Adipocyte (in vitro differentiated cells): Measurements from ENCODE around the gene INSRR.

Source experiments
- DNase-seq: peaks from one replicate; pipeline ENCODE4 v3.0.0-alpha.2; 2015; ENCODE audit warnings: low read depth
- H3K27me3 ChIP-seq: replicated peaks from 2 replicates; pipeline ENCODE4 v1.7.0; 2013; ENCODE audit warnings: mild to moderate bottlenecking, low read length, moderate library complexity; ENCODE audit not compliant: control insufficient read depth, insufficient read depth
- H3K36me3 ChIP-seq: 2 replicates; pipeline ENCODE4 v1.7.0; 2013; ENCODE audit warnings: low read length, mild to moderate bottlenecking, moderate library complexity; ENCODE audit not compliant: control insufficient read depth, insufficient read depth, severe bottlenecking
- H3K4me1 ChIP-seq: 2 replicates; pipeline ENCODE4 v1.7.0; 2013; ENCODE audit warnings: mild to moderate bottlenecking, low read length, moderate library complexity; ENCODE audit not compliant: control insufficient read depth, insufficient read depth
- H3K4me3 ChIP-seq: 2 replicates; pipeline ENCODE4 v1.7.0; 2013; ENCODE audit warnings: mild to moderate bottlenecking, low read length, moderate library complexity
- H3K9ac ChIP-seq: 2 replicates; pipeline ENCODE4 v1.7.0; 2013; ENCODE audit warnings: mild to moderate bottlenecking, low read length, moderate library complexity
- H3K9me3 ChIP-seq: 2 replicates; pipeline ENCODE4 v1.7.0; 2013; ENCODE audit warnings: mild to moderate bottlenecking, low read length, moderate library complexity; ENCODE audit not compliant: control insufficient read depth

INSRR gene

GRCh38 chr1:156892190-156893047 is 33.5 kb upstream of the INSRR start:
- Histone ChIP-seq H3K4me3 (peak overlapping the region; percentile 49), H3K36me3 (no peaks in the 10 kb centered on the region), H3K4me1 (peaks cover 49% of the 10 kb centered on the region), H3K9ac (peak overlapping the region; percentile 73), H3K27me3 (peaks cover 4% of the 10 kb centered on the region), H3K9me3 (no peaks in the 10 kb centered on the region)
- peak; percentile 97 for DNase-seq

- DNase-seq = peak; percentile 95
- peaks cover 31% of the 10 kb centered on the region for H3K4me1 ChIP-seq
- H3K9me3 ChIP-seq = no peaks in the 10 kb centered on the region
- H3K36me3 ChIP-seq = no peaks in the 10 kb centered on the region
- H3K27me3 ChIP-seq = peaks cover 4% of the 10 kb centered on the region
- no peak overlapping the region for H3K9ac ChIP-seq
- no peak overlapping the region for H3K4me3 ChIP-seq
Observed at GRCh38 chr1:156889802-156890580, 31.1 kb upstream of the INSRR start.

- Histone ChIP-seq H3K9ac (no peak overlapping the region), H3K4me3 (no peak overlapping the region), H3K27me3 (peaks cover 12% of the 10 kb centered on the region), H3K36me3 (no peaks in the 10 kb centered on the region), H3K9me3 (no peaks in the 10 kb centered on the region), H3K4me1 (peaks cover 18% of the 10 kb centered on the region)
- DNase-seq = no peak
Observed at GRCh38 chr1:156887734-156888133, 28.8 kb upstream of the INSRR start.

- Histone ChIP-seq H3K4me3 (no peak overlapping the region), H3K9ac (no peak overlapping the region), H3K36me3 (no peaks in the 10 kb centered on the region), H3K4me1 (peaks cover 14% of the 10 kb centered on the region), H3K27me3 (peaks cover 16% of the 10 kb centered on the region), H3K9me3 (no peaks in the 10 kb centered on the region)
- no peak for DNase-seq
Observed at GRCh38 chr1:156887317-156887716, 28.4 kb upstream of the INSRR start.

GRCh38 chr1:156886583-156887281 is 27.8 kb upstream of the INSRR start:
- Histone ChIP-seq H3K9me3 (no peaks in the 10 kb centered on the region), H3K36me3 (no peaks in the 10 kb centered on the region), H3K4me3 (no peak overlapping the region), H3K27me3 (peaks cover 22% of the 10 kb centered on the region), H3K4me1 (peaks cover 10% of the 10 kb centered on the region), H3K9ac (no peak overlapping the region)
- no peak for DNase-seq

- Histone ChIP-seq H3K9me3 (no peaks in the 10 kb centered on the region), H3K4me1 (peaks cover 10% of the 10 kb centered on the region), H3K36me3 (no peaks in the 10 kb centered on the region), H3K4me3 (no peak overlapping the region), H3K27me3 (peaks cover 30% of the 10 kb centered on the region), H3K9ac (no peak overlapping the region)
- DNase-seq = no peak
Observed at GRCh38 chr1:156885880-156886355, 27.0 kb upstream of the INSRR start.

- Histone ChIP-seq H3K27me3 (peaks cover 36% of the 10 kb centered on the region), H3K4me3 (no peak overlapping the region), H3K36me3 (no peaks in the 10 kb centered on the region), H3K9ac (no peak overlapping the region), H3K4me1 (peaks cover 10% of the 10 kb centered on the region), H3K9me3 (no peaks in the 10 kb centered on the region)
- peak; percentile 16 for DNase-seq
Observed at GRCh38 chr1:156885314-156885713, 26.4 kb upstream of the INSRR start.

- H3K4me1 ChIP-seq = peaks cover 10% of the 10 kb centered on the region
- H3K9ac ChIP-seq = no peak overlapping the region
- no peaks in the 10 kb centered on the region for H3K9me3 ChIP-seq
- H3K36me3 ChIP-seq = no peaks in the 10 kb centered on the region
- H3K27me3 ChIP-seq = peaks cover 38% of the 10 kb centered on the region
- no peak overlapping the region for H3K4me3 ChIP-seq
- no peak for DNase-seq
Observed at GRCh38 chr1:156884560-156885184, 25.8 kb upstream of the INSRR start.

GRCh38 chr1:156883919-156884318 is 25.0 kb upstream of the INSRR start:
- Histone ChIP-seq H3K4me3 (no peak overlapping the region), H3K27me3 (peaks cover 43% of the 10 kb centered on the region), H3K4me1 (peaks cover 10% of the 10 kb centered on the region), H3K9ac (no peak overlapping the region), H3K9me3 (no peaks in the 10 kb centered on the region), H3K36me3 (no peaks in the 10 kb centered on the region)
- DNase-seq = no peak

GRCh38 chr1:156882543-156882942 is 23.6 kb upstream of the INSRR start:
- no peaks in the 10 kb centered on the region for H3K9me3 ChIP-seq

More at GRCh38 chr1:156882543-156882942, 23.6 kb upstream of the INSRR start:
- Histone ChIP-seq H3K4me1 (peaks cover 10% of the 10 kb centered on the region), H3K9ac (no peak overlapping the region), H3K27me3 (peaks cover 47% of the 10 kb centered on the region), H3K4me3 (no peak overlapping the region), H3K36me3 (no peaks in the 10 kb centered on the region)
- DNase-seq = no peak
